Rectal smooth muscle tissue (tissue), 1 donor: ENCODE data around the gene FOXF2.

ENCODE experiments used
- H3K27ac ChIP-seq: one replicate; pipeline ENCODE4 v1.7.0; 2013; ENCODE audit warnings: low read depth, low read length, inconsistent platforms
- H3K27me3 ChIP-seq: one replicate; pipeline ENCODE4 v1.7.0; 2013; ENCODE audit warnings: low read length; ENCODE audit not compliant: control insufficient read depth, insufficient read depth
- H3K36me3 ChIP-seq: one replicate; pipeline ENCODE4 v1.7.0; 2013; ENCODE audit warnings: low read length; ENCODE audit not compliant: control insufficient read depth, insufficient read depth
- H3K4me1 ChIP-seq: one replicate; pipeline ENCODE4 v1.7.0; 2013; ENCODE audit warnings: low read length; ENCODE audit not compliant: control insufficient read depth, insufficient read depth
- H3K4me3 ChIP-seq: one replicate; pipeline ENCODE4 v1.7.0; 2013; ENCODE audit warnings: low read length
- H3K9ac ChIP-seq: one replicate; pipeline ENCODE4 v1.7.0; 2013; ENCODE audit warnings: low read length

The FOXF2 gene

GRCh38 chr6:1407499-1407990 lies 18.2 kb downstream of the FOXF2 start:
- Histone ChIP-seq H3K27ac (no peak overlapping the region), H3K4me1 (no peaks in the 10 kb centered on the region), H3K4me3 (no peak overlapping the region), H3K9ac (no peak overlapping the region), H3K27me3 (no peaks in the 10 kb centered on the region), H3K36me3 (no peaks in the 10 kb centered on the region)

GRCh38 chr6:1409774-1410465 lies 20.5 kb downstream of the FOXF2 start:
- no peak overlapping the region for H3K4me3 ChIP-seq
- H3K27me3 ChIP-seq, result no peaks in the 10 kb centered on the region
- H3K4me1 ChIP-seq, result no peaks in the 10 kb centered on the region
- no peak overlapping the region for H3K9ac ChIP-seq
- no peak overlapping the region for H3K27ac ChIP-seq
- H3K36me3 ChIP-seq, result no peaks in the 10 kb centered on the region

GRCh38 chr6:1412901-1413300 lies 23.5 kb downstream of the FOXF2 start:
- no peak overlapping the region for H3K9ac ChIP-seq
- no peak overlapping the region for H3K27ac ChIP-seq
- no peaks in the 10 kb centered on the region for H3K36me3 ChIP-seq
- no peaks in the 10 kb centered on the region for H3K27me3 ChIP-seq
- no peaks in the 10 kb centered on the region for H3K4me1 ChIP-seq
- H3K4me3 ChIP-seq, result no peak overlapping the region

GRCh38 chr6:1415416-1416063 lies 26.2 kb downstream of the FOXF2 start:
- Histone ChIP-seq H3K36me3 (no peaks in the 10 kb centered on the region), H3K4me3 (no peak overlapping the region), H3K27me3 (no peaks in the 10 kb centered on the region), H3K9ac (no peak overlapping the region), H3K27ac (no peak overlapping the region), H3K4me1 (no peaks in the 10 kb centered on the region)

GRCh38 chr6:1416191-1416760 lies 26.9 kb downstream of the FOXF2 start:
- no peaks in the 10 kb centered on the region for H3K27me3 ChIP-seq
- H3K36me3 ChIP-seq, result no peaks in the 10 kb centered on the region
- no peak overlapping the region for H3K27ac ChIP-seq
- no peaks in the 10 kb centered on the region for H3K4me1 ChIP-seq
- H3K4me3 ChIP-seq, result no peak overlapping the region
- H3K9ac ChIP-seq, result no peak overlapping the region

GRCh38 chr6:1416820-1417219 lies 27.4 kb downstream of the FOXF2 start:
- Histone ChIP-seq H3K4me1 (no peaks in the 10 kb centered on the region), H3K9ac (no peak overlapping the region), H3K4me3 (no peak overlapping the region), H3K36me3 (no peaks in the 10 kb centered on the region), H3K27ac (no peak overlapping the region), H3K27me3 (no peaks in the 10 kb centered on the region)

- Histone ChIP-seq H3K4me1 (no peaks in the 10 kb centered on the region), H3K9ac (no peak overlapping the region)
These were observed 28.3 kb downstream of the FOXF2 start for GRCh38 chr6:1417718-1418117.

GRCh38 chr6:1418471-1419191 lies 29.3 kb downstream of the FOXF2 start:
- no peak overlapping the region for H3K4me3 ChIP-seq
- H3K9ac ChIP-seq, result no peak overlapping the region
- H3K27me3 ChIP-seq, result no peaks in the 10 kb centered on the region
- H3K36me3 ChIP-seq, result no peaks in the 10 kb centered on the region
- H3K4me1 ChIP-seq, result no peaks in the 10 kb centered on the region
- H3K27ac ChIP-seq, result no peak overlapping the region

More at GRCh38 chr6:1417718-1418117, 28.3 kb downstream of the FOXF2 start:
- Histone ChIP-seq H3K4me3 (no peak overlapping the region), H3K36me3 (no peaks in the 10 kb centered on the region), H3K27me3 (no peaks in the 10 kb centered on the region), H3K27ac (no peak overlapping the region)

- H3K27me3 ChIP-seq, result no peaks in the 10 kb centered on the region
- H3K9ac ChIP-seq, result no peak overlapping the region
- no peak overlapping the region for H3K27ac ChIP-seq
- H3K4me3 ChIP-seq, result no peak overlapping the region
- H3K4me1 ChIP-seq, result no peaks in the 10 kb centered on the region
- H3K36me3 ChIP-seq, result no peaks in the 10 kb centered on the region
These were observed 31.0 kb downstream of the FOXF2 start for GRCh38 chr6:1420382-1420781.

- H3K36me3 ChIP-seq, result no peaks in the 10 kb centered on the region
- no peaks in the 10 kb centered on the region for H3K27me3 ChIP-seq
- no peak overlapping the region for H3K4me3 ChIP-seq
- H3K4me1 ChIP-seq, result no peaks in the 10 kb centered on the region
- no peak overlapping the region for H3K27ac ChIP-seq
- H3K9ac ChIP-seq, result no peak overlapping the region
These were observed 32.9 kb downstream of the FOXF2 start for GRCh38 chr6:1422290-1422689.

GRCh38 chr6:1423578-1423977 lies 34.2 kb downstream of the FOXF2 start:
- Histone ChIP-seq H3K27ac (no peak overlapping the region), H3K4me1 (no peaks in the 10 kb centered on the region), H3K36me3 (no peaks in the 10 kb centered on the region), H3K9ac (no peak overlapping the region), H3K4me3 (no peak overlapping the region), H3K27me3 (no peaks in the 10 kb centered on the region)

GRCh38 chr6:1424306-1424927 lies 35.0 kb downstream of the FOXF2 start:
- H3K9ac ChIP-seq, result no peak overlapping the region
- no peaks in the 10 kb centered on the region for H3K27me3 ChIP-seq
- H3K4me1 ChIP-seq, result no peaks in the 10 kb centered on the region

More at GRCh38 chr6:1424306-1424927, 35.0 kb downstream of the FOXF2 start:
- Histone ChIP-seq H3K27ac (no peak overlapping the region), H3K36me3 (no peaks in the 10 kb centered on the region), H3K4me3 (no peak overlapping the region)
